ENCODE data around the gene NLGN1.

Gene NLGN1

DNA sequence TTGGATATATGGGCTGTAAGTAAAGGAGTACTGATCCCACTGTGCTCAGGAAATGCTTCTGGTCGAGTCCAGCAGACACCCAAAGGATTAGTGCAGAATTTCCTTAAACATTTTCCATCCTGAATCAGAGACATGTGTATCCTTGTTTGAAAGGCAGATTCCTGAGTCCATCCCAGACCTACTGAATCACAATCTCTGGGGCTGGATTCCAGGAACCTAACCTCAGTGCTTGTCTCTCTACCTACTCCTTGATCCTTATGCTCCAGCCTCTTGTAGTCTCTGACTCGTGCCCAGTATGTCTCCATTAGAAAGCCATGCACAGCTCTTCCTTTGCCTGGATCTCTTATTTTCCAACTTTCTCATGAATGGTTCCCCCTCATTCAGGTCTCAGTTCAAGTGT, 585.8 kb downstream of the NLGN1 start:
- Histone ChIP-seq H3K9ac (ENCODE audit: low read depth, low read length) (no peak overlapping the region), H3K9me3 (ENCODE audit: insufficient read depth, low read depth, low read length) (no peaks in the 10 kb centered on the region), H3K4me1 (ENCODE audit: insufficient read depth, low read length) (no peaks in the 10 kb centered on the region), H3K27me3 (ENCODE audit: insufficient read depth, low read length) (no peaks in the 10 kb centered on the region), H3K4me3 (ENCODE audit: low read length) (no peak overlapping the region), H3K27ac (ENCODE audit: low read depth, low read length) (no peak overlapping the region), H3K36me3 (ENCODE audit: insufficient read depth, low read length) (no peaks in the 10 kb centered on the region)
- WGBS: 85% methylated on average over 2 of the region's 2 CpGs

DNA sequence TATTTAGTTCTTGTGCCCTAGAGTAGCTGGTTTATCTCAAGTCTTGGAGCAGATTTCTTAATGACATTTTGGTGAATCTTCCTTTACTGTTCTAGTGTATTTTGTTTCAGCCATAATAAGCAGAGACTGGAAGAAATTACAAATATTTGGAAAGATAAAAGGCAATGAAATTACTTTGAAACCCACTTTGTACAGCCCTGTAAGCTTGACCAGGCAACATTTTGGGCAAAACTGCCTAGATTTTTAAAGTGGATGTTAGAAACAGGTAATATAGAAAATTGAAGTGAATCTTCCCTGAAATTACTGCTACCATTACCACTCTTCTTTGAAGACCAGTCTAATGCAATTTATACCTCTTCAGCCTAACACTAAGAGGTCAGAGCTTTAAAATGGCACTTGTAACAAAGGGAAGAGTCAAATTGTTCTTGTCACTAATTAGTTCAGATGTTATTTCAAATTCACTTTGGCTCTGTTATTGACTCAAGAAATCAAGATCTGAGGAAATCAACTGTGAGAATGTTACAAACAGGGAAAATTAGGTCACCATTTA, 589.4 kb downstream of the NLGN1 start:
- Histone ChIP-seq H3K36me3 (ENCODE audit: insufficient read depth, low read length) (no peaks in the 10 kb centered on the region), H3K9ac (ENCODE audit: low read depth, low read length) (no peak overlapping the region)

DNA sequence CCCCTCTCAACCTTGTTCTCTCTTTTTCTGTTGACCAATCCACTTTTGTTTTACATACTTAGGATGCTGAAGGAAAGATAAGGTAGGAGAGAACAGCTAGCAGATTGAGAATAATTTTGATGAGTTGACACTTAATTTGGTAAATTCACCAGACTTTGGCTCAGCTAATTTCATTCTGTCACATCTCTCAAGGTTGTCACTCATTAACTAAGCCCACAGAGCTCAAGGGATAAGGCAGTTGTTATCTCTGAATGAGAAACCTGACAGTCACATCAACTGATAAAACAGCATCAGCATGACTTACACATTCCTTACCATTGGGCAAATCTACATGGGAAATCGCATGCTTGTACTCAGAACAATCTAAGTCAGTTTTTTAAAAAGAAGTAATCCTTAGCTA, 591.4 kb downstream of the NLGN1 start:
- H3K9ac ChIP-seq (ENCODE audit: low read depth, low read length): no peak overlapping the region
- WGBS: 83% methylated on average over 1 of the region's 1 CpG
- H3K9me3 ChIP-seq (ENCODE audit: insufficient read depth, low read depth, low read length): no peaks in the 10 kb centered on the region
- H3K27ac ChIP-seq (ENCODE audit: low read depth, low read length): no peak overlapping the region; the same call in 1 of the 2 replicates
- no peaks in the 10 kb centered on the region for H3K27me3 ChIP-seq (ENCODE audit: insufficient read depth, low read length)
- H3K4me3 ChIP-seq (ENCODE audit: low read length): no peak overlapping the region
- H3K4me1 ChIP-seq (ENCODE audit: insufficient read depth, low read length): no peaks in the 10 kb centered on the region
- no peaks in the 10 kb centered on the region for H3K36me3 ChIP-seq (ENCODE audit: insufficient read depth, low read length)

More for the DNA sequence above, 589.4 kb downstream of the NLGN1 start:
- Histone ChIP-seq H3K27me3 (ENCODE audit: insufficient read depth, low read length) (no peaks in the 10 kb centered on the region), H3K9me3 (ENCODE audit: insufficient read depth, low read depth, low read length) (no peaks in the 10 kb centered on the region), H3K27ac (ENCODE audit: low read depth, low read length) (no peak overlapping the region), H3K4me3 (ENCODE audit: low read length) (no peak overlapping the region), H3K4me1 (ENCODE audit: insufficient read depth, low read length) (no peaks in the 10 kb centered on the region)

DNA sequence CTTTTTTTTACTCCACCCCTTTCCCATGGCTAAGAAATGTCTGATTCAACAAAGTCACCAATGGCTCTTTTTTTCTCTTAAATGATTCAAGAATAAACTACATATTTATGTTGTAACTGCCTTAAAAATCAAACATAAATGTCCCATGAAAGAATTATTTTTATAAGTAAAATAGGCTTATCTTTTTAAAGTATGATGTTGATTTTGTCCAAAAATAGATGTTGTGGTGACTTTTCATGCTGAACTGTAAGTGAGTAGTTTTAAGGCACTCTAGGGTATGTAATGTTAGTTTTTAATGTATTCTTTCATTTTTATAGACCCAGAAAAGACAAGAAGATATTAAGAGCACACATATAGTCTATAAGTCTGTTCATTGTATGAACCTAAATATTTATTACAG, 594.9 kb downstream of the NLGN1 start:
- no peaks in the 10 kb centered on the region for H3K9me3 ChIP-seq (ENCODE audit: insufficient read depth, low read depth, low read length)
- H3K36me3 ChIP-seq (ENCODE audit: insufficient read depth, low read length): no peaks in the 10 kb centered on the region
- H3K4me3 ChIP-seq (ENCODE audit: low read length): no peak overlapping the region
- no peak overlapping the region for H3K27ac ChIP-seq (ENCODE audit: low read depth, low read length)
- H3K4me1 ChIP-seq (ENCODE audit: insufficient read depth, low read length): no peaks in the 10 kb centered on the region
- no peaks in the 10 kb centered on the region for H3K27me3 ChIP-seq (ENCODE audit: insufficient read depth, low read length)
- no peak overlapping the region for H3K9ac ChIP-seq (ENCODE audit: low read depth, low read length)

DNA sequence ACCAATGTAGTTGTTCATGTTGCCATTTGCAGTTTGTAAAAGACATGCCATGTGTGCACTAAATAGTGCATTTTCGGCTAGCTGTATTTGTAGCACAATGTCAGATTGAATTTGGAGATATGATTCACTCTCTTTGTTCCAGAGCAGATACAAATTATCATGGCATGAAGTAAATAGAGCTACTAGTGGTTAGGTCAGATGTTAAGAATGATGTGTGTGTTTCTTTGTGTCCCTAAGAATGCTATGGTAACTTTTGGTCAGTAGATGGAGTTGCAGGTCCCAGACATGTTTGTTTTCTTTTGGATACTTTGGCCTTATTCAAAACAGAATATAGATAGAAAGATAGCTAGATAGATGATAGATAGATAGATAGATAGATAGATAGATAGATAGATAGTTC, 595.8 kb downstream of the NLGN1 start:
- 74% methylated on average over 1 of the region's 1 CpG for WGBS

DNA sequence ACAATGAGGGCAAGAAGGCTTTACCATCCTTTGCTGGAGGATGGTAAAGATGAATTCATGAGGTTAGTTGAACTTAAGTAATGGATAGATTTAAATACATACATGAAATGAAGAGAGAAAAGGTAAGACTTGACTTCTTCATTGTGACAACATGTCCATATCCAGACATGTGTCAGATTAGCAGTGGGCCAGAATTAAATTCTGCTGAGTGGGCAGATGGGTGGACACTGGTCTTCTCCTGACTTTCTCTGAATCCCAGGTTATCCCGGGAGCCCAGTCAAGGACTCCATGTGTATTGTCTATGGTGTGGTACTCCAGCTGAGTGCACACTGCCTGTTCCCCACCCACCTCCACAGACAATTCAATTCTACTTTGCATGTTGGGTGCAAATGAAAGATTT, 603.1 kb downstream of the NLGN1 start:
- no peaks in the 10 kb centered on the region for H3K4me1 ChIP-seq (ENCODE audit: insufficient read depth, low read length)
- H3K36me3 ChIP-seq (ENCODE audit: insufficient read depth, low read length): no peaks in the 10 kb centered on the region
- H3K4me3 ChIP-seq (ENCODE audit: low read length): no peak overlapping the region
- WGBS: 100% methylated on average over 1 of the region's 1 CpG
- no peak overlapping the region for H3K9ac ChIP-seq (ENCODE audit: low read depth, low read length)
- no peaks in the 10 kb centered on the region for H3K9me3 ChIP-seq (ENCODE audit: insufficient read depth, low read depth, low read length)
- H3K27ac ChIP-seq (ENCODE audit: low read depth, low read length): no peak overlapping the region
- H3K27me3 ChIP-seq (ENCODE audit: insufficient read depth, low read length): no peaks in the 10 kb centered on the region

More for the DNA sequence above, 595.8 kb downstream of the NLGN1 start:
- Histone ChIP-seq H3K9ac (ENCODE audit: low read depth, low read length) (no peak overlapping the region), H3K4me3 (ENCODE audit: low read length) (no peak overlapping the region), H3K9me3 (ENCODE audit: insufficient read depth, low read depth, low read length) (no peaks in the 10 kb centered on the region), H3K4me1 (ENCODE audit: insufficient read depth, low read length) (no peaks in the 10 kb centered on the region), H3K27ac (ENCODE audit: low read depth, low read length) (no peak overlapping the region), H3K27me3 (ENCODE audit: insufficient read depth, low read length) (no peaks in the 10 kb centered on the region), H3K36me3 (ENCODE audit: insufficient read depth, low read length) (no peaks in the 10 kb centered on the region)

DNA sequence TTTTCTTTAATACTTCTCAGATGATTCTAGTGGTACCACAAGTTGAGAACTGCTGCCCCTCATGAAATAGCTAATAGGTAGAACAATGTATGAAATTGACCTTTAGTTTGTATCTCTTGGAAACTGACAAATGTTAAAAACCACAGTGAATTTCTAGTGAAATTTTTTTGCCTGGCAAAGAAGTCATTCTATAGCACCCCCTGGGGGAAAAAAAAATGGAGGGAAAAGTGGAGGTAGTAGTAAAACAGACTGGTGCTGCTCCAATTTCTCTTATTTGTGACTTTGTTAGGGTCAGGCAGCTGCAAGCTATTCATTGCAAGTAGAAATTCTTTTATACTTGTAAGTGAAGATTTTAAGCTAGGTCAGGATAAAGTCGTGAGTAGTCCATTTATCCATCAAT, 605.0 kb downstream of the NLGN1 start:
- H3K27me3 ChIP-seq (ENCODE audit: insufficient read depth, low read length): no peaks in the 10 kb centered on the region
- 67% methylated on average over 1 of the region's 1 CpG for WGBS
- H3K9me3 ChIP-seq (ENCODE audit: insufficient read depth, low read depth, low read length): no peaks in the 10 kb centered on the region
- no peaks in the 10 kb centered on the region for H3K4me1 ChIP-seq (ENCODE audit: insufficient read depth, low read length)
- H3K4me3 ChIP-seq (ENCODE audit: low read length): no peak overlapping the region
- H3K27ac ChIP-seq (ENCODE audit: low read depth, low read length): no peak overlapping the region
- no peak overlapping the region for H3K9ac ChIP-seq (ENCODE audit: low read depth, low read length)
- no peaks in the 10 kb centered on the region for H3K36me3 ChIP-seq (ENCODE audit: insufficient read depth, low read length)

DNA sequence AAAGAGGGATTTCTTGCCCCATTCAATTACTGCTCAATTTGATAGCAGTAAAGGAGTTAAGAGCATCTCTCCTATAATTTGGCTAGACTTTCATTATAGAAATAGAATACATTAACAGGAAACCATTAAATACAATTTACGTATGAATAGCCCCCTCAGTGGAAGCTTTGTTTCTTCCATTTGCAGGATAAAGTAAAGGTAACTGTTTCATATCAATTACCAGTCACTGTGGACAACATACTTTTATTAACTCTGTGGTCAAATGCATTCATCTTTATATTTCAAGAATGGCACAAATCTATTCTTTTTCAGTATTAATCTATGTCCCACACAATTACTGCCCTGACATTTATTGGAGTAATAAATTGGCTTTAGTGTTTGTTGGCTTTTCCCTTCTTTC, 613.4 kb downstream of the NLGN1 start:
- WGBS: 80% methylated on average over 1 of the region's 1 CpG
- Histone ChIP-seq H3K4me3 (ENCODE audit: low read length) (no peak overlapping the region), H3K9ac (ENCODE audit: low read depth, low read length) (no peak overlapping the region), H3K27me3 (ENCODE audit: insufficient read depth, low read length) (no peaks in the 10 kb centered on the region), H3K36me3 (ENCODE audit: insufficient read depth, low read length) (no peaks in the 10 kb centered on the region), H3K4me1 (ENCODE audit: insufficient read depth, low read length) (peaks cover 21% of the 10 kb centered on the region), H3K9me3 (ENCODE audit: insufficient read depth, low read depth, low read length) (no peaks in the 10 kb centered on the region), H3K27ac (ENCODE audit: low read depth, low read length) (no peak overlapping the region)

DNA sequence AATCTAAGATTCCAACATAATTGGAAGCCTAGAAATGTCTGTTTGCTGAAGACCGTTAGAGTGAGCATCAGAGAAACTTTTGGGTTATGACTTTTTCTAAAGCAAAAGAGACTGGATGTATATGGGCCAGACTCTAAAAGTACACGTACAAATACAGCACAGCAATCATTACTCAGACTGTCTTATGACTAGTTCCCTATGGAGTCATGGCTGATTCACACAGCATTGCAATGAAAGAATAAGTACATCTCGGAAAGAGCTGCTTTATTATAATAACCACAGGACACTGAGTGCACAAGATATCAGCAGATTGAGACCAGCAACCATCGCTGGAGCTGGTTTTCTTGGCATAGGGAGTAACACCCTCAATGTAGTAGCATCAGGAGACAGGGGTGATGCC, 618.6 kb downstream of the NLGN1 start:
- Histone ChIP-seq H3K4me1 (ENCODE audit: insufficient read depth, low read length) (peaks cover 3% of the 10 kb centered on the region), H3K27me3 (ENCODE audit: insufficient read depth, low read length) (no peaks in the 10 kb centered on the region), H3K36me3 (ENCODE audit: insufficient read depth, low read length) (no peaks in the 10 kb centered on the region), H3K9me3 (ENCODE audit: insufficient read depth, low read depth, low read length) (no peaks in the 10 kb centered on the region), H3K27ac (ENCODE audit: low read depth, low read length) (no peak overlapping the region), H3K9ac (ENCODE audit: low read depth, low read length) (no peak overlapping the region), H3K4me3 (ENCODE audit: low read length) (no peak overlapping the region)
- WGBS: 80% methylated on average over 4 of the region's 4 CpGs

DNA sequence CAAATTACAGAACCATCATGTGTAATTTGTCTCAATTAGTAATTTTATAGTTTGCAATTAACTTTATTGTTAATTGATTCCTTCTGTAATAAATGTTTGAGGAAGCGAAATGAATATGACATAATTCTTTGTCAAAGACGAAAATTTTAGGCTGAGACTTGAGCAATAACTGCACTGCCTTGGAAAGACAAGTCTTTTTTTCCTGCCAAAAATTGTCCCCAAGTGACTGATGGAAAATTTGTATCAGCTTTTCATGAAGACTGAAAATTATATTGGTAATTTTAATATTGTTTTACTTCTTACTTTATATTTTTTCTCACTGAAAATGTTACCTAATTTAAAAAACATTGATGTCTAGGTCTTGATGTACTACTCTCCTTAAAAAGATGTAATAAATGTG, 622.6 kb downstream of the NLGN1 start:
- Histone ChIP-seq H3K4me1 (ENCODE audit: insufficient read depth, low read length) (no peaks in the 10 kb centered on the region), H3K27ac (ENCODE audit: low read depth, low read length) (no peak overlapping the region), H3K4me3 (ENCODE audit: low read length) (no peak overlapping the region), H3K27me3 (ENCODE audit: insufficient read depth, low read length) (no peaks in the 10 kb centered on the region), H3K9ac (ENCODE audit: low read depth, low read length) (no peak overlapping the region), H3K36me3 (ENCODE audit: insufficient read depth, low read length) (no peaks in the 10 kb centered on the region), H3K9me3 (ENCODE audit: insufficient read depth, low read depth, low read length) (no peaks in the 10 kb centered on the region)
- 95% methylated on average over 2 of the region's 2 CpGs for WGBS

DNA sequence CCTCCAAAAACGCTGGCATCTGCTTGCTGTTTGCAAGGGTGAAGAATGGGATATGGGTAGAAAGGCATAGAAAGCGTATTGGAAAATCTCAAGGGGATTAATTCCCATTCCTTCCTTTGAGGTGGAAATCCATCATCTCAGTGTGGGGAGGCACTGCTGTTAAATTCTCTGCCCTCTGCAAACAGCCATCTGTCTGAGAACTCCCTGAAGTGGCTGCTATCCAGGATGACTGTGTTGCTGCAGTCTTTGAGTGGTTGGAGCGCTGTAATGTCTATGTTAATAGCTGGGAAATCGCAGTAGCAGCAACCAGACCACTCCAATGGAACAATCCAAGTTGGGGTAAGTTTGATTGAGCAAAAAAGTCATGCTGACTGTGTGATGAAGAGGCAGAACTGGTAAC, 625.9 kb downstream of the NLGN1 start:
- H3K4me3 ChIP-seq (ENCODE audit: low read length): no peak overlapping the region
- H3K9ac ChIP-seq (ENCODE audit: low read depth, low read length): no peak overlapping the region
- H3K27ac ChIP-seq (ENCODE audit: low read depth, low read length): no peak overlapping the region
- no peaks in the 10 kb centered on the region for H3K4me1 ChIP-seq (ENCODE audit: insufficient read depth, low read length)
- H3K36me3 ChIP-seq (ENCODE audit: insufficient read depth, low read length): no peaks in the 10 kb centered on the region
- no peaks in the 10 kb centered on the region for H3K27me3 ChIP-seq (ENCODE audit: insufficient read depth, low read length)
- H3K9me3 ChIP-seq (ENCODE audit: insufficient read depth, low read depth, low read length): peaks cover 3% of the 10 kb centered on the region
- WGBS: 78% methylated on average over 4 of the region's 4 CpGs

DNA sequence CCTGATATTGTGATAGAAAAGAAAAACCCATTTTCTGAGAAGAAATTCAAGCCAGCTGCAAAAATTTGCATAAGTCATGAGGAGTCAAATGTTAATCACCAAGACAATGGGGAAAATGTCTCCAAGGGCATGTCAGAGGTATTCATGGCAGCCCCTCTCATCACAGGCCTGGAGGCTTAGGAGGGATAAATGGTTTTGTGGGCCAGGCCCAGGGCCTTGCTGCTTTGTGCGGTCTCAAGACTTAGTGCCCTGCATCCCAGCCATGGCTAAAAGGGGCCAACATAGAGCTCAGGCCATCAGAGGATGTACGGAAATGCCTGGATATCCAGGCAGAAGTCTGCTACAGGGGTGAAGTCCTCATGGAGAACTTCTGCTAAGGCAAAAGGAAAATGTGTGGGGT, 631.1 kb downstream of the NLGN1 start:
- WGBS: 96% methylated on average over 2 of the region's 2 CpGs

More for the DNA sequence above, 631.1 kb downstream of the NLGN1 start:
- H3K4me3 ChIP-seq (ENCODE audit: low read length): no peak overlapping the region
- peaks cover 25% of the 10 kb centered on the region for H3K9me3 ChIP-seq (ENCODE audit: insufficient read depth, low read depth, low read length)
- H3K4me1 ChIP-seq (ENCODE audit: insufficient read depth, low read length): no peaks in the 10 kb centered on the region
- H3K9ac ChIP-seq (ENCODE audit: low read depth, low read length): no peak overlapping the region
- H3K36me3 ChIP-seq (ENCODE audit: insufficient read depth, low read length): no peaks in the 10 kb centered on the region
- H3K27me3 ChIP-seq (ENCODE audit: insufficient read depth, low read length): no peaks in the 10 kb centered on the region
- H3K27ac ChIP-seq (ENCODE audit: low read depth, low read length): no peak overlapping the region

Measured in HUES64 (cell line).